Activated naive CD4-positive, alpha-beta T cell treated with anti-CD3 and anti-CD28 coated beads for 36 hours (primary cell): Measurements from ENCODE around the gene PIGA. TPM values are rescaled to one million over a fixed set of nuclear protein-coding genes. Genes with fewer than 3 reads are reported as not detected.
"Not testable (repeated sequence)": the region's sequence is repeated elsewhere in the genome, so short reads cannot be mapped to it uniquely, and the experiment has no call there.

Experiments
- CTCF ChIA-PET: fragments of 350-600 bp; sonication (Branson Sonifier 250); formaldehyde crosslinking; loops from one replicate; lab custom pipeline; 2021; ENCODE audit warnings: antibody characterized with exemption; lab: Charles Lee
- DNase-seq: peaks from one replicate; pipeline ENCODE4 v3.0.0-alpha.2; 2020
- H3K27ac Mint-ChIP-seq: one replicate; pipeline ENCODE4 v1.8.0; 2021; ENCODE audit warnings: mild to moderate bottlenecking, mixed read lengths
- H3K27me3 Mint-ChIP-seq: one replicate; pipeline ENCODE4 v1.8.0; 2021; ENCODE audit warnings: low read depth, mixed read lengths
- H3K36me3 Mint-ChIP-seq: one replicate; pipeline ENCODE4 v1.8.0; 2021; ENCODE audit warnings: low read depth, mixed read lengths
- H3K4me1 Mint-ChIP-seq: one replicate; pipeline ENCODE4 v1.8.0; 2021; ENCODE audit warnings: low read depth, mixed read lengths
- H3K4me3 Mint-ChIP-seq: one replicate; pipeline ENCODE4 v1.8.0; 2021; ENCODE audit warnings: mild to moderate bottlenecking, moderate library complexity, mixed read lengths
- H3K9me3 Mint-ChIP-seq: one replicate; pipeline ENCODE4 v1.8.0; 2021; ENCODE audit warnings: mixed read lengths
- intact Hi-C: fragments of 100-400 bp; cut with micrococcal nuclease; formaldehyde crosslinking; loops from one replicate; pipeline ENCODE4 v1.15.1; 2023
- total RNA-seq, 2 experiments: library from RNA; stranded (reverse); gene quantifications; one replicate each; pipeline ENCODE4 v1.2.3, GENCODE V29; 2021

The PIGA gene
- total RNA-seq, 2 experiments from 2014 or later = 26.8 to 28.4 TPM

GRCh38 chrX:15274946-15275345 lies 60.4 kb downstream of the PIGA start:
- intact Hi-C loops = no loop called here
- Mint-ChIP-seq H3K9me3 (no peaks in the 10 kb centered on the region), H3K27me3 (no peaks in the 10 kb centered on the region), H3K4me1 (peaks cover 5% of the 10 kb centered on the region), H3K4me3 (no peak overlapping the region), H3K27ac (no peak overlapping the region), H3K36me3 (no peaks in the 10 kb centered on the region)
- CTCF ChIA-PET = no interaction called here
- DNase-seq = no peak

- H3K27ac Mint-ChIP-seq, H3K27me3 Mint-ChIP-seq, H3K9me3 Mint-ChIP-seq, H3K36me3 Mint-ChIP-seq, intact Hi-C loops, H3K4me3 Mint-ChIP-seq, DNase-seq: not testable (repeated sequence)
- H3K4me1 Mint-ChIP-seq = peaks cover 11% of the 10 kb centered on the region
- CTCF ChIA-PET = interaction anchor here (0.5 kb wide), 1 partner anchor 1419 kb away, joined by 5 read pairs; no protein-coding TSS in a partner anchor
These were observed 62.0 kb downstream of the PIGA start for GRCh38 chrX:15273275-15273674.

GRCh38 chrX:15271757-15272156 lies 63.6 kb downstream of the PIGA start:
- peaks cover 11% of the 10 kb centered on the region for H3K4me1 Mint-ChIP-seq
- no peak for DNase-seq
- H3K9me3 Mint-ChIP-seq = no peaks in the 10 kb centered on the region
- no peaks in the 10 kb centered on the region for H3K36me3 Mint-ChIP-seq
- H3K27me3 Mint-ChIP-seq = no peaks in the 10 kb centered on the region
- no peak overlapping the region for H3K27ac Mint-ChIP-seq
- H3K4me3 Mint-ChIP-seq = no peak overlapping the region
- CTCF ChIA-PET = no interaction called here
- intact Hi-C loops = no loop called here

GRCh38 chrX:15269618-15270521 lies 65.5 kb downstream of the PIGA start, which contains the start of gene ASB9:
TSS of gene ASB9 (minus strand) at chrX:15270083. CDS start at chrX:15269874, 209 bp downstream.
- H3K4me1 Mint-ChIP-seq = peaks cover 11% of the 10 kb centered on the region
- H3K9me3 Mint-ChIP-seq = no peaks in the 10 kb centered on the region
- DNase-seq = peak; percentile 35
- CTCF ChIA-PET = no interaction called here
- H3K27me3 Mint-ChIP-seq = no peaks in the 10 kb centered on the region
- H3K27ac Mint-ChIP-seq = no peak within 1 kb of the TSS
- H3K4me3 Mint-ChIP-seq = peak within 1 kb of the TSS; percentile 38
- no peaks in the 10 kb centered on the region for H3K36me3 Mint-ChIP-seq
- intact Hi-C loops = no loop called here

Other genes starting within 250 kb of the PIGA start
- under 1 TPM; 0.35 to 0.48 TPM for gene ASB9, start 65.4 kb downstream of the PIGA start, total RNA-seq
- gene ASB11, start 19.9 kb downstream of the PIGA start, total RNA-seq = not detected
- gene VEGFD, start 48.9 kb upstream of the PIGA start, total RNA-seq = not detected
- gene PIR, start 157.8 kb upstream of the PIGA start, total RNA-seq = 1 to 10 TPM; 6.2 to 9.2 TPM
- not detected for gene BMX, start 165.3 kb upstream of the PIGA start, total RNA-seq